ENCODE data around the gene GLMN.
"Not testable (repeated sequence)": the region's sequence is repeated elsewhere in the genome, so short reads cannot be mapped to it uniquely, and the experiment has no call there.

GLMN gene

DNA sequence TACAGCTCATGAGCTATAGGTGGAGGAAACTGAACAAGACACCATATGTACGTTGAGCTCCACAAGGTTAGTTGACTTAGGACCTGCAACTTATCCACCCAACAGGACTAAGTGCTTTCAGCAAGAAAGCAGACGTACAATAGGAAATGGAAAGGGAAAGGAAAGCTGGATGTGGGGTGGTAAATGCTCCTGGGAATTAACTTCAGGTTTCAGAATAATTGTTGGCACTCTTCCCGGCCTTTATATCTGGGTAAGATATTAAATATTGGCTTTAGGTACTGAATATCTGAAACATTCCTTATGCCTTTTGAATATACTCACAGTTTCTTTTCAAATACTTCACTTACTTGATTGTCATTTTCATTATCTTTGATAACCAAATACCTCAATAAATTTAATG is 36.3 kb downstream of the GLMN start:
- no peak for TF ChIP-seq ZFX (IDR thresholded peaks at IDR 0.05; ENCODE audit: borderline replicate concordance)
- TF ChIP-seq, protein P1, sequence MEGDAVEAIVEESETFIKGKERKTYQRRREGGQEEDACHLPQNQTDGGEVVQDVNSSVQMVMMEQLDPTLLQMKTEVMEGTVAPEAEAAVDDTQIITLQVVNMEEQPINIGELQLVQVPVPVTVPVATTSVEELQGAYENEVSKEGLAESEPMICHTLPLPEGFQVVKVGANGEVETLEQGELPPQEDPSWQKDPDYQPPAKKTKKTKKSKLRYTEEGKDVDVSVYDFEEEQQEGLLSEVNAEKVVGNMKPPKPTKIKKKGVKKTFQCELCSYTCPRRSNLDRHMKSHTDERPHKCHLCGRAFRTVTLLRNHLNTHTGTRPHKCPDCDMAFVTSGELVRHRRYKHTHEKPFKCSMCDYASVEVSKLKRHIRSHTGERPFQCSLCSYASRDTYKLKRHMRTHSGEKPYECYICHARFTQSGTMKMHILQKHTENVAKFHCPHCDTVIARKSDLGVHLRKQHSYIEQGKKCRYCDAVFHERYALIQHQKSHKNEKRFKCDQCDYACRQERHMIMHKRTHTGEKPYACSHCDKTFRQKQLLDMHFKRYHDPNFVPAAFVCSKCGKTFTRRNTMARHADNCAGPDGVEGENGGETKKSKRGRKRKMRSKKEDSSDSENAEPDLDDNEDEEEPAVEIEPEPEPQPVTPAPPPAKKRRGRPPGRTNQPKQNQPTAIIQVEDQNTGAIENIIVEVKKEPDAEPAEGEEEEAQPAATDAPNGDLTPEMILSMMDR (IDR thresholded peaks at IDR 0.05) = no peak
- no peak overlapping the region for H3K27ac ChIP-seq

DNA sequence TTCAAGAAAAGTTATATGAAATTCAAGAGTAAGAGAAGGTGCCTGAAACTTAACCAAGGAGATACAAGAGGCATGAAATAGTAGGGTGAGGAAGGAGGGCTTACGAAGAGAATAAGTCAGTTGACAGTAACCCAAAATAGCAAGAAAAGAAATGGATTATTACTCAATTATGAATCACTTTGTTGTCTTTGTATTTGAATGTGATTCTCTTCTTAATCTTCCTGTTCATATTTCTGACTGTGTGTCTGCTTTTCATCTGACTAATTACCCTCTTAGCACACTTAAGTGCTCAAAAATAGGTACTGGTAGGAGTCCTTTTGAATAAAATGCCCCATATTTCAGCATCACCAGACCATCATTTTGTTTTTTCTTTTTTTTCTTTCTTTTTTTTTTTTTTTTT is 39.4 kb downstream of the GLMN start:
- TF ChIP-seq, protein P1 (IDR thresholded peaks at IDR 0.05) = no peak
- TF ChIP-seq ZFX (IDR thresholded peaks at IDR 0.05; ENCODE audit: borderline replicate concordance) = no peak
- no peak overlapping the region for H3K27ac ChIP-seq

DNA sequence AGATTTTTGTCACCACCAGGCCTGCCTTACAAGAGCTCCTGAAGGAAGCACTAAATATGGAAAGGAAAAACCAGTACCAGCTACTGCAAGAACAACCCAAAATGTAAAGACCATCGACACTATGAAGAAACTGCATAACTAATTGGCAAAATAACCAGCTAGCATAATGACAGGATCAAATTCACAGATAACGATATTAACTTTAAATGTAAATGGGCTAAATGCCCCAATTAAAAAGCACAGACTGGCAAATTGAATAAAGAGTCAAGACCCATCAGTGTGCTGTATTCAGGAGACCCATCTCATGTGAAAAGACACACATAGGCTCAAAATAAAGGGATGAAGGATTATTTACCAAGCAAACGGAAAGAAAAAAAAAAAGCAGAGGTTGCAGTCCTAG is 44.1 kb downstream of the GLMN start:
- not testable (repeated sequence) for H3K27ac ChIP-seq

DNA sequence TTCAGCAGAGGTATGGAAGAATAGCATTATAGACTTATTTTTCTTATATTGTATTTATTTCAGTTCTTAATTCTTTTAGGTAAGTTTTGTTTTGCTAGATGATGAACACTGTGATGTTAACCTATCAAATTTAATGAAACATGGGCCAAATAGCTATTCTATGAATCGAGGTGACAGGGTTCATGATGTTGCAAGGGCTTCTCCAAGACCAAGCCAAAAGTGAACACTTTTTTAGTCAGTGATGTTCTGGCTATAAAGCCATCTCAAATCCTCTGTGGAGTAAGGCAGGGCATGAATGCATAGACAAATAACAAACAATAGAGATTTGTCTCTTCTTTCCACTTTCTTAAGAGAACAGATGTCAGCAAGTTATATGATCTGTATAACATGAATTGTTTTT is 54.4 kb downstream of the GLMN start:
- TF ChIP-seq ZFX (IDR thresholded peaks at IDR 0.05; ENCODE audit: borderline replicate concordance) = no peak
- TF ChIP-seq, protein P1 (IDR thresholded peaks at IDR 0.05) = no peak
- no peak overlapping the region for H3K27ac ChIP-seq

DNA sequence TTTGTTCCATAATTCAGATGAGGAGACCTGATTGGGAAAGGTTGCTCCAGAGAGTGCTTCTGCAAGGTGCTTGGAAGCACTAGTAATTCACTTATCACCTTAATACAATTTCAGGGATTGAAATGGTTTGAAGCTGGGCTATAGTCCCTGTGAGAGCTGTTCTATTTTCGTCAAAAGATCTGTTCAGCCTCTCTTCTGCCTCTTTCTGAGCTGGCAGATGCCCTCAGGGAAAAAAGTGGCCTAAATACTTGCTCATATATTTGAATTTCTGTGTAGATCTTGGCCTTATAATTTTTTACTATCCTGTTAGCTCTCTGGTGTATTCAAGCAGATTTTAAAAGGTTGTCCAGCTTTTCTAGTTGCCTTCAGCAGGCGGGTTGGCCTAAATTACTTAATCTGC is 58.8 kb downstream of the GLMN start:
- H3K27ac ChIP-seq = no peak overlapping the region
- no peak for TF ChIP-seq ZFX (IDR thresholded peaks at IDR 0.05; ENCODE audit: borderline replicate concordance)
- TF ChIP-seq, protein P1 (IDR thresholded peaks at IDR 0.05) = no peak

DNA sequence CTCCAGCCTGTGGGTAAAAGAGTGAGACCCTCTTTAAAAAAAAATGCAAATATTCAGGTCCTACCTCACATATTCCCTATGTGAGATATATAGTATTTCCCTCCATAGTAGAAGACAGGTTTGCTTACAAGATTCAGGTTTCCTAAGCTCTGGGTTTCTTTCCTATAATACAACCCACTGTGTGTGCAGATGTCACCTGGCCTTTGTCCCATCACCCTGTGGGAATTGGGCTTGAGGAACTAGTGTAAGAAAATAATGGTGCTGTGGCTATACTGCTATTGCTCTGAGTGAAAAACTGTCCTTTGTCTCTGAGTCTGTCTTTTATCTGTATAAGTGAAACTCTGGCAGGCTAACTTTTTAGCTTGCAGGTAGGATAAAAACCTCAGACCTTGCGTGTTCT is 68.1 kb downstream of the GLMN start:
- no peak overlapping the region for H3K27ac ChIP-seq
- TF ChIP-seq, protein P1 (IDR thresholded peaks at IDR 0.05) = no peak
- no peak for TF ChIP-seq ZFX (IDR thresholded peaks at IDR 0.05; ENCODE audit: borderline replicate concordance)

DNA sequence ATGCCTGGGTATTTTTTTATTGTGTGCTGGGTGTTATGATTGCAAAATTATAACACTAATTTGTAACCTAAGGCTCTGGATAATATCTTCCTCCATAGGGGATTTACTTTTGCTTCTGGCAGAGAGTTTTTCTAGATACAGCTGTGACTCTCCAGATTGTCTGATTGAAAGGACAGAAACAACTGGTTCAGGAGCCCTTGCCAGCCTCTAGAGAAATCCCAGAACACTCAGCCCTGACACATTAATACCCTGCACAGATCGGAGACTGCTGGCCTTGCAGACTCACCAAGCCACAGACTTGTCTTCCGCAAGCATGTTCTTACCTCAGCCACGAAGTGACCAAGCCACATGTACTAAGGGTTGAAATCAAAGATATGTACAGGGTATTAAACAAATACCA is 70.4 kb downstream of the GLMN start:
- TF ChIP-seq, protein P1 (IDR thresholded peaks at IDR 0.05) = no peak
- no peak for TF ChIP-seq ZFX (IDR thresholded peaks at IDR 0.05; ENCODE audit: borderline replicate concordance)
- no peak overlapping the region for H3K27ac ChIP-seq

DNA sequence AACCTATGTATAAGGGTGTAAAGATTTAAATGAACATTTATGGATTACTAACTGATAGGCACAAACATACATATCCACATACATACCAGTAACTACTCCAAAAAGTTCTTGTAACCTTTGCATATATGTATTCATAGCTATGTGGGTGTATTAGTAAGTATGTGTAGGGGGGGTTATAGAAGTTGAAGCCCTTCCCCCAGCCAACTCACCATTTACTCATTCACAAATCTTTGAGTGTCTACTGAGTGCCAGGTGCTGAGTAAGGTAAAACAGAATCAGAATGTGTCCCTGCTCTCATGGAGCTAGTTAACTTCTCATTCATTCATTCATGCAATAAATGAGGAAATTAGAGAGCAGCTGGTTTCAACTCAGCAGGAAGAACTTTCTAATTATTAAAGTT is 79.8 kb downstream of the GLMN start:
- no peak for TF ChIP-seq ZFX (IDR thresholded peaks at IDR 0.05; ENCODE audit: borderline replicate concordance)
- TF ChIP-seq, protein P1 (IDR thresholded peaks at IDR 0.05) = no peak
- H3K27ac ChIP-seq = no peak overlapping the region
